Measurements from ENCODE around the gene CNIH2. TPM values are rescaled to one million over a fixed set of nuclear protein-coding genes. Genes with fewer than 3 reads are reported as not detected.

The CNIH2 gene
- total and polyA plus RNA-seq, 2 of the 13 experiments (the other 11 are each of a cell fraction or from before 2014, with no cell fraction given), result 0.60 to 0.69 TPM

GRCh38 chr11:66316849-66317251, 38.9 kb downstream of the CNIH2 start, which contains the start of gene CD248 (continued):
- TF ChIP-seq ZFY (CRISPR knock-in tag; IDR thresholded peaks at IDR 0.05) (peak; percentile 38; the same call in 1 of the 2 replicates), PATZ1 (CRISPR knock-in tag; IDR thresholded peaks at IDR 0.05) (peak; percentile 31; the same call in 1 of the 2 replicates), HHEX (CRISPR knock-in tag; IDR thresholded peaks at IDR 0.05) (no peak)

GRCh38 chr11:66317322-66317722, 39.3 kb downstream of the CNIH2 start:
- H3K4me2 ChIP-seq (ENCODE audit: low read depth, low read length), result peak overlapping the region; percentile 78
- H3K4me3 ChIP-seq (replicated peaks in 1 of 3; ENCODE audit: insufficient read depth in 1 of 3, low read depth in 2 of 3, low read length in 3 of 3), result peak overlapping the region; percentile 11 to 66 (median 24)
- no peaks in the 10 kb centered on the region for H3K9me3 ChIP-seq (ENCODE audit: low read length)
- BruUV-seq (replicated peaks), result no TSS peak
- H3K27me3 ChIP-seq (ENCODE audit: control insufficient read depth in 1 of 2, insufficient read depth in 2 of 2, low read length in 2 of 2), result 0 out of 5 replicates have a peak, but pooled peaks cover 0 to 4% of the 10 kb centered on the region in 2 experiments
- FAIRE-seq (no peak), DNase-seq (ENCODE audit: low spot score) (peak; percentile 18), ATAC-seq (no peak)
- peaks cover 43% of the 10 kb centered on the region for H3K4me1 ChIP-seq (ENCODE audit: insufficient read depth, low read length)
- 32% methylated on average over 10 of the region's 14 CpGs for WGBS (ENCODE audit: low lambda C conversion rate)
- H2AFZ ChIP-seq (ENCODE audit: low read length), result no peak overlapping the region
- in situ Hi-C loops (cut with HindIII; ENCODE audit: extremely low pct_ligation_motif_present, low pct_unique_long_range_greater_than_20kb) (no loop called here), intact Hi-C loops (cut with micrococcal nuclease; ENCODE audit: unreplicated experiment) (loop anchor here (10.0 kb wide), 1 partner anchor 67 kb away; no protein-coding TSS in a partner anchor)
- no peaks in the 10 kb centered on the region for H3K36me3 ChIP-seq (replicated peaks in 1 of 2; ENCODE audit: control insufficient read depth in 1 of 2, insufficient read depth in 2 of 2, low read length in 2 of 2)
- ChIA-PET POLR2A (interaction anchor here (0.8 to 3.7 kb wide), 9 partner anchors 8 to 50 kb away, joined by 3 to 28 read pairs (median 6); partner anchors contain the start of genes B4GAT1, BRMS1, RIN1 and YIF1A), CTCF (ENCODE audit: low intra/inter-chr PET ratio, low total read pairs) (no interaction called here)
- no peak overlapping the region for H3K9ac ChIP-seq (ENCODE audit: insufficient read depth, low read depth, low read length)
- TF ChIP-seq HNRNPL (IDR thresholded peaks at IDR 0.05; ENCODE audit: low read depth, low read length) (0 out of 2 replicates have a peak, but pooled peaks have one; percentile 31), RBFOX2 (IDR thresholded peaks at IDR 0.05; ENCODE audit: low read depth, low read length) (0 out of 2 replicates have a peak, but pooled peaks have one; percentile 6), TAF1 (CRISPR knock-in tag; IDR thresholded peaks at IDR 0.05) (0 out of 2 replicates have a peak, but pooled peaks have one; percentile 23), SNAPC4 (CRISPR knock-in tag; IDR thresholded peaks at IDR 0.05) (no peak), MAZ (IDR thresholded peaks at IDR 0.05; ENCODE audit: borderline replicate concordance, low read depth, low read length) (no peak), MAZ (CRISPR knock-in tag; IDR thresholded peaks at IDR 0.05; ENCODE audit: low read depth) (0 out of 2 replicates have a peak, but pooled peaks have one; percentile 35), SCMH1 (CRISPR knock-in tag; IDR thresholded peaks at IDR 0.05; ENCODE audit: borderline replicate concordance) (no peak), ZNF749 (CRISPR knock-in tag; IDR thresholded peaks at IDR 0.05; ENCODE audit: borderline replicate concordance) (0 out of 2 replicates have a peak, but pooled peaks have one; percentile 48)
- no peaks in the 10 kb centered on the region for H3K79me2 ChIP-seq (ENCODE audit: insufficient read depth, low read length)
- H4K20me1 ChIP-seq (ENCODE audit: insufficient read depth, low read length), result no peaks in the 10 kb centered on the region
- peak overlapping the region; percentile 32 for H3K27ac ChIP-seq (ENCODE audit: extremely low read length, insufficient read depth, low read length)

Measured in HepG2 (cell line).